HCT116 (cell line): ENCODE data around the gene SLC18A2. TPM values are rescaled to one million over a fixed set of nuclear protein-coding genes. Genes with fewer than 3 reads are reported as not detected.

Experiments
- ATAC-seq: fragments of 200-7000 bp; cut with Tn5 transposase; 2 replicates; pipeline ENCODE4 v1.9.1; 2020; ENCODE audit warnings: mild to moderate bottlenecking, moderate library complexity
- BruUV-seq: library from RNA; stranded (reverse); fragments of 400-500 nt; replicated peaks from 2 replicates; lab custom pipeline; 2021; lab: Mats Ljungman, UMichigan
- CTCF ChIA-PET: fragments of 300-600 bp; sonication (Branson Sonifier 250); formaldehyde crosslinking; loops from one replicate; lab custom pipeline; 2021; ENCODE audit warnings: antibody characterized with exemption; lab: Charles Lee
- POLR2A ChIA-PET: fragments of 300-600, 350-600 bp; sonication (Branson Sonifier 250); formaldehyde crosslinking; loops from one replicate; lab custom pipeline; 2021; ENCODE audit warnings: antibody characterized with exemption; lab: Charles Lee
- RAD21 ChIA-PET, 2 experiments: fragments of 300-600 bp; sonication (Branson Sonifier 250); formaldehyde crosslinking; loops; one replicate each; lab custom pipeline; 2023; ENCODE audit warnings: low total read pairs in 2 of 2; ENCODE audit not compliant: uncharacterized antibody in 2 of 2, unreplicated experiment in 2 of 2, low non-redundant PET in 1 of 2; lab: Charles Lee
- DNase-seq: peaks from one replicate; pipeline ENCODE4 v3.0.0-alpha.2; 2010; ENCODE audit warnings: low read depth, low spot score
- H2AFZ ChIP-seq: fragments of 200-600 bp; shearing (Covaris generic), sonication (generic); 2 replicates; pipeline ENCODE4 v1.6.1; 2017; ENCODE audit warnings: low read depth, mixed run types, mixed read lengths, antibody characterized with exemption, low read length; ENCODE audit not compliant: poor library complexity, severe bottlenecking
- H3K27ac ChIP-seq: 2 replicates; pipeline ENCODE4 v1.5.1; 2012; ENCODE audit warnings: low read depth, low read length
- H3K27me3 ChIP-seq: fragments of 200-600 bp; sonication (generic); 2 replicates; pipeline ENCODE4 v1.6.1; 2016; ENCODE audit warnings: mixed run types, low read length, mixed read lengths; ENCODE audit not compliant: insufficient read depth
- H3K36me3 ChIP-seq, 2 experiments: fragments of 200-500 bp in 1 of 2; fragments of 200-600 bp in 1 of 2; sonication (Bioruptor generic) in 1 of 2; sonication (generic) in 1 of 2; 2 replicates each; pipeline versions ENCODE4 v1.5.1 to v1.6.1; 2014 to 2016; ENCODE audit warnings: low read length in 2 of 2, inconsistent platforms in 1 of 2, mixed read lengths in 1 of 2, mixed run types in 1 of 2; ENCODE audit not compliant: insufficient read depth in 2 of 2, control insufficient read depth in 1 of 2
- H3K4me1 ChIP-seq, 2 experiments: fragments of 200-600 bp in 1 of 2; sonication (generic) in 1 of 2; 2 replicates each; pipeline versions ENCODE4 v1.5.1 to v1.6.1; 2012 to 2017; ENCODE audit warnings: low read length in 2 of 2, inconsistent platforms in 1 of 2, mild to moderate bottlenecking in 1 of 2, mixed read lengths in 1 of 2, mixed run types in 1 of 2, moderate library complexity in 1 of 2; ENCODE audit not compliant: insufficient read depth in 2 of 2, control insufficient read depth in 1 of 2
- H3K4me2 ChIP-seq: fragments of 200-600 bp; sonication (generic); 2 replicates; pipeline ENCODE4 v1.6.1; 2017; ENCODE audit warnings: mixed run types, low read length, mixed read lengths
- H3K4me3 ChIP-seq, 2 experiments: fragments of 200-600 bp in 1 of 2; sonication (generic) in 1 of 2; replicated peaks in 1 of 2; 2 replicates each; pipeline ENCODE4 v1.5.1; 2011 to 2016; ENCODE audit warnings: low read length in 2 of 2, control low read depth in 1 of 2, low read depth in 1 of 2, mild to moderate bottlenecking in 1 of 2, mixed read lengths in 1 of 2, mixed run types in 1 of 2
- H3K79me2 ChIP-seq: fragments of 200-600 bp; sonication (generic); 2 replicates; pipeline ENCODE4 v1.6.1; 2017; ENCODE audit warnings: mild to moderate bottlenecking, mixed run types, low read length, moderate library complexity, mixed read lengths; ENCODE audit not compliant: insufficient read depth
- H3K9ac ChIP-seq: fragments of 200-600 bp; sonication (generic); 2 replicates; pipeline ENCODE4 v1.6.1; 2016; ENCODE audit warnings: low read length, mixed read lengths
- H3K9me2 ChIP-seq: fragments of 200-600 bp; sonication (generic), shearing (Covaris generic); 2 replicates; pipeline ENCODE4 v1.6.1; 2017; ENCODE audit warnings: mixed run types, mild to moderate bottlenecking, moderate library complexity; ENCODE audit not compliant: insufficient read depth
- H3K9me3 ChIP-seq, 2 experiments: fragments of 200-500 bp in 1 of 2; fragments of 200-600 bp in 1 of 2; sonication (Bioruptor generic) in 1 of 2; sonication (generic) in 1 of 2; 2 replicates each; pipeline ENCODE4 v1.6.1; 2014 to 2017; ENCODE audit warnings: low read length in 2 of 2, mixed read lengths in 2 of 2, inconsistent platforms in 1 of 2, low read depth in 1 of 2, mild to moderate bottlenecking in 1 of 2, mixed run types in 1 of 2, moderate library complexity in 1 of 2; ENCODE audit not compliant: control insufficient read depth in 1 of 2, insufficient read depth in 1 of 2
- H4K20me1 ChIP-seq: fragments of 200-600 bp; sonication (generic), shearing (Covaris generic); 2 replicates; pipeline ENCODE4 v1.6.1; 2017; ENCODE audit warnings: mixed run types, mild to moderate bottlenecking, moderate library complexity; ENCODE audit not compliant: insufficient read depth
- CBX3 ChIP-seq: IDR thresholded peaks from 2 replicates; pipeline ENCODE4 v1.6.1; 2012; ENCODE audit warnings: low read depth
- CEBPB ChIP-seq: IDR thresholded peaks from 2 replicates; pipeline ENCODE4 v1.6.1; 2012; ENCODE audit warnings: low read depth
- EGR1 ChIP-seq: IDR thresholded peaks from 2 replicates; pipeline ENCODE4 v1.6.1; 2012; ENCODE audit warnings: low read depth
- ELF1 ChIP-seq: IDR thresholded peaks from 2 replicates; pipeline ENCODE4 v1.6.1; 2012; ENCODE audit warnings: low read depth, borderline replicate concordance
- EZH2 ChIP-seq: fragments of 200-600 bp; sonication (generic); IDR thresholded peaks from 2 replicates; pipeline ENCODE4 v1.6.1; 2017; ENCODE audit warnings: antibody characterized with exemption, mixed run types
- EZH2phosphoT487 ChIP-seq: fragments of 200-600 bp; IDR thresholded peaks from 2 replicates; pipeline ENCODE4 v1.6.1; 2018; ENCODE audit warnings: antibody characterized with exemption, borderline replicate concordance
- FOSL1 ChIP-seq: IDR thresholded peaks from 2 replicates; pipeline ENCODE4 v1.6.1; 2012; ENCODE audit warnings: low read depth
- JUND ChIP-seq: IDR thresholded peaks from 2 replicates; pipeline ENCODE4 v1.6.1; 2012
- POLR2A ChIP-seq: IDR thresholded peaks from 2 replicates; pipeline ENCODE4 v1.7.0; 2011; ENCODE audit warnings: borderline replicate concordance; ENCODE audit not compliant: insufficient read depth, insufficient read length; ENCODE audit errors: extremely low read depth
- POLR2AphosphoS5 ChIP-seq: IDR thresholded peaks from 2 replicates; pipeline ENCODE4 v1.6.1; 2011; ENCODE audit warnings: mild to moderate bottlenecking, low read depth, low read length, moderate library complexity
- RAD21 ChIP-seq: IDR thresholded peaks from 2 replicates; pipeline ENCODE4 v1.6.1; 2012; ENCODE audit warnings: low read depth, mild to moderate bottlenecking
- REST ChIP-seq: IDR thresholded peaks from 2 replicates; pipeline ENCODE4 v1.6.1; 2012; ENCODE audit warnings: low read depth
- SIN3A ChIP-seq: IDR thresholded peaks from 2 replicates; pipeline ENCODE4 v1.6.1; 2012; ENCODE audit warnings: low read depth
- SP1 ChIP-seq: IDR thresholded peaks from 2 replicates; pipeline ENCODE4 v1.6.1; 2012; ENCODE audit warnings: low read depth
- SRF ChIP-seq: IDR thresholded peaks from 2 replicates; pipeline ENCODE4 v1.6.1; 2012; ENCODE audit warnings: low read depth
- YY1 ChIP-seq: IDR thresholded peaks from 2 replicates; pipeline ENCODE4 v1.6.1; 2011; ENCODE audit warnings: low read length, low read depth, moderate library complexity, mild to moderate bottlenecking; ENCODE audit not compliant: insufficient replicate concordance; ENCODE audit errors: extremely low read depth
- ZBTB33 ChIP-seq: IDR thresholded peaks from 2 replicates; pipeline ENCODE4 v1.6.1; 2011; ENCODE audit warnings: mild to moderate bottlenecking, low read length, moderate library complexity; ENCODE audit not compliant: insufficient replicate concordance; ENCODE audit errors: extremely low read depth
- ZFX ChIP-seq: fragments of 450-650 bp; IDR thresholded peaks from 2 replicates; pipeline ENCODE4 v1.6.1; 2017
- ZNF274 ChIP-seq: fragments of 200-500 bp; sonication (Bioruptor generic); IDR thresholded peaks from 2 replicates; pipeline ENCODE4 v1.6.1; 2014; ENCODE audit warnings: mild to moderate bottlenecking, low read depth, low read length, inconsistent platforms
- intact Hi-C: fragments of 100-400 bp; cut with micrococcal nuclease; formaldehyde crosslinking; loops from 2 replicates; pipeline ENCODE4 v1.10.0; 2022
- total RNA-seq: library from RNA; stranded (reverse); gene quantifications from one replicate; pipeline ENCODE4 v1.2.1, GENCODE V29; 2021; ENCODE audit not compliant: unreplicated experiment
- TF ChIP-seq, protein P1 (sequence below), 3 experiments: fragments of 200-600 bp in 1 of 3; sonication (generic) in 1 of 3; IDR thresholded peaks in 2 of 3; conservative IDR thresholded peaks in 1 of 3; 2 replicates each; pipeline ENCODE4 v1.5.1; 2012 to 2017; ENCODE audit warnings: low read depth in 2 of 3, low read length in 2 of 3, antibody characterized with exemption in 1 of 3, borderline replicate concordance in 1 of 3, control low read depth in 1 of 3, mild to moderate bottlenecking in 1 of 3, mixed read lengths in 1 of 3, mixed run types in 1 of 3, moderate library complexity in 1 of 3; ENCODE audit not compliant: insufficient read depth in 1 of 3

SLC18A2 gene
- total RNA-seq, 1 experiment from 2014 or later, result not detected

DNA sequence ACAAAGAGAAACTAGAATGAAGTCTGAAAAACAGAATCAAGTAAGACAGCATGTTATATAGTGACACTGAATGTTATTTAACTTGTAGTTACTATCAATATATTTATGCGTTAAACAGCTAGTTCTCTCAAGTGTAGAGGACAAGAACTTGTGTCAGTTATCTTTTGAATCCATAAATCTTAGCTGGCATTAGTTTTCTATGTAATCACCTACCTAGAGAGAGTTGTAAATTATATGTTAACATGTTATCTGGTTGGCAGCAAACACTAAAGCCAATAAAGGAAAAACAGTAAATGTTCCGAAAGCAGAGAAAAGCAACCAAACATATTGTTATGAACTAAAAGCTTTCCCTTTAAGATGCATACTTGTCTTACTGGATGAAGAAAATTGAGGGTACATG, 36.8 kb downstream of the SLC18A2 start:
- DNase-seq (no peak), ATAC-seq (no peak)
- TF ChIP-seq FOSL1 (no peak), REST (no peak), JUND (no peak), SIN3A (no peak), CBX3 (no peak), SP1 (no peak), YY1 (no peak), ZNF274 (no peak), SRF (no peak), POLR2A (no peak), EGR1 (no peak), CEBPB (no peak), EZH2phosphoT487 (no peak), EZH2 (no peak), POLR2AphosphoS5 (no peak), ZBTB33 (no peak), ZFX (no peak), RAD21 (no peak), ELF1 (no peak)
- TF ChIP-seq, protein P1, sequence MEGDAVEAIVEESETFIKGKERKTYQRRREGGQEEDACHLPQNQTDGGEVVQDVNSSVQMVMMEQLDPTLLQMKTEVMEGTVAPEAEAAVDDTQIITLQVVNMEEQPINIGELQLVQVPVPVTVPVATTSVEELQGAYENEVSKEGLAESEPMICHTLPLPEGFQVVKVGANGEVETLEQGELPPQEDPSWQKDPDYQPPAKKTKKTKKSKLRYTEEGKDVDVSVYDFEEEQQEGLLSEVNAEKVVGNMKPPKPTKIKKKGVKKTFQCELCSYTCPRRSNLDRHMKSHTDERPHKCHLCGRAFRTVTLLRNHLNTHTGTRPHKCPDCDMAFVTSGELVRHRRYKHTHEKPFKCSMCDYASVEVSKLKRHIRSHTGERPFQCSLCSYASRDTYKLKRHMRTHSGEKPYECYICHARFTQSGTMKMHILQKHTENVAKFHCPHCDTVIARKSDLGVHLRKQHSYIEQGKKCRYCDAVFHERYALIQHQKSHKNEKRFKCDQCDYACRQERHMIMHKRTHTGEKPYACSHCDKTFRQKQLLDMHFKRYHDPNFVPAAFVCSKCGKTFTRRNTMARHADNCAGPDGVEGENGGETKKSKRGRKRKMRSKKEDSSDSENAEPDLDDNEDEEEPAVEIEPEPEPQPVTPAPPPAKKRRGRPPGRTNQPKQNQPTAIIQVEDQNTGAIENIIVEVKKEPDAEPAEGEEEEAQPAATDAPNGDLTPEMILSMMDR (IDR thresholded peaks at IDR 0.05 in 2 of 3, conservative IDR thresholded peaks at IDR 0.05 in 1 of 3; ENCODE audit: borderline replicate concordance in 1 of 3, insufficient read depth in 1 of 3, low read depth in 2 of 3, low read length in 2 of 3), result no peak
- no peak overlapping the region for H3K4me3 ChIP-seq
- H3K27me3 ChIP-seq, result no peaks in the 10 kb centered on the region
- no peaks in the 10 kb centered on the region for H3K9me3 ChIP-seq
- RAD21 ChIA-PET, result no interaction called here
- H3K27ac ChIP-seq, result no peak overlapping the region
- H3K79me2 ChIP-seq, result no peaks in the 10 kb centered on the region
- no TSS peak for BruUV-seq
- H3K9ac ChIP-seq, result no peak overlapping the region
- no peak overlapping the region for H3K4me2 ChIP-seq
- no peaks in the 10 kb centered on the region for H3K4me1 ChIP-seq
- intact Hi-C loops, result no loop called here
- H2AFZ ChIP-seq, result no peak overlapping the region
- CTCF ChIA-PET, result interaction anchor here (1.5 kb wide), 2 partner anchors 10 to 61 kb away, joined by 5 read pairs; no protein-coding TSS in a partner anchor
- no peaks in the 10 kb centered on the region for H3K9me2 ChIP-seq
- H4K20me1 ChIP-seq, result no peaks in the 10 kb centered on the region
- POLR2A ChIA-PET, result no interaction called here
- no peaks in the 10 kb centered on the region for H3K36me3 ChIP-seq
